AG04449 (cell line): Measurements from ENCODE around the gene PIK3AP1.

Experiments used
- CTCF ChIA-PET: fragments of 350-600 bp; formaldehyde crosslinking; extraction: SDS; loops from one replicate; lab custom pipeline; 2021; ENCODE audit warnings: antibody characterized with exemption; lab: Yijun Ruan, JAX
- POLR2A ChIA-PET: fragments of 400-600, 350-600 bp; formaldehyde crosslinking; extraction: SDS; loops from one replicate; lab custom pipeline; 2020; ENCODE audit warnings: antibody characterized with exemption, inconsistent platforms; lab: Yijun Ruan, JAX
- DNase-seq: peaks from one replicate; pipeline ENCODE4 v3.0.0-alpha.2; 2010; ENCODE audit warnings: low read depth, low spot score
- H3K4me3 ChIP-seq: 2 replicates; pipeline ENCODE4 v1.5.1; 2011; ENCODE audit warnings: low read depth, mild to moderate bottlenecking, control low read depth, low read length
- TF ChIP-seq, protein P1 (sequence below): IDR thresholded peaks from one replicate; pipeline ENCODE4 v1.5.1; 2011; ENCODE audit warnings: mild to moderate bottlenecking, moderate library complexity, low read length, control low read depth, inconsistent platforms; ENCODE audit not compliant: insufficient read depth; ENCODE audit errors: missing control alignments

Gene PIK3AP1

GRCh38 chr10:96687317-96688012 lies 32.8 kb downstream of the PIK3AP1 start:
- ChIA-PET POLR2A (no interaction called here), CTCF (no interaction called here)
- H3K4me3 ChIP-seq, result no peak overlapping the region
- no peak for DNase-seq
- TF ChIP-seq, protein P1, sequence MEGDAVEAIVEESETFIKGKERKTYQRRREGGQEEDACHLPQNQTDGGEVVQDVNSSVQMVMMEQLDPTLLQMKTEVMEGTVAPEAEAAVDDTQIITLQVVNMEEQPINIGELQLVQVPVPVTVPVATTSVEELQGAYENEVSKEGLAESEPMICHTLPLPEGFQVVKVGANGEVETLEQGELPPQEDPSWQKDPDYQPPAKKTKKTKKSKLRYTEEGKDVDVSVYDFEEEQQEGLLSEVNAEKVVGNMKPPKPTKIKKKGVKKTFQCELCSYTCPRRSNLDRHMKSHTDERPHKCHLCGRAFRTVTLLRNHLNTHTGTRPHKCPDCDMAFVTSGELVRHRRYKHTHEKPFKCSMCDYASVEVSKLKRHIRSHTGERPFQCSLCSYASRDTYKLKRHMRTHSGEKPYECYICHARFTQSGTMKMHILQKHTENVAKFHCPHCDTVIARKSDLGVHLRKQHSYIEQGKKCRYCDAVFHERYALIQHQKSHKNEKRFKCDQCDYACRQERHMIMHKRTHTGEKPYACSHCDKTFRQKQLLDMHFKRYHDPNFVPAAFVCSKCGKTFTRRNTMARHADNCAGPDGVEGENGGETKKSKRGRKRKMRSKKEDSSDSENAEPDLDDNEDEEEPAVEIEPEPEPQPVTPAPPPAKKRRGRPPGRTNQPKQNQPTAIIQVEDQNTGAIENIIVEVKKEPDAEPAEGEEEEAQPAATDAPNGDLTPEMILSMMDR, result no peak

DNA sequence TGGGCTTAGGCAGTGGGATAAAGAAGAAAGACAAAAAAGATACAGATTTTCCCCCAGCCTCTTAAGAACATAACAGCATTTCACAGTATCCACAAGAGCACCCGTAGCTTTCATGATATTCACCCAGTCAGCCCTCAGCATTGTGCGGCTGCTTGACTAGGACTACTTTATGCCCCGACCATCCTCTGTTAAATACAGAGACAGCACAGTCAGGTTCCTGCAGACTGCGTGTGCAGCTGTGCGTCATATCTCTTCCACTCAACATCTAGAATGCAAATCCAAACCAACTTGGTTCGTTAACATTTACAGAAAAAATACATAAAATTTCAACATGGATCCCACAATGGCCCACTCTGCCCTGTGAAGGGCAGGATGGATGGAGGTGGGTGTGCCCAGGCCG lies 33.8 kb downstream of the PIK3AP1 start:
- H3K4me3 ChIP-seq, result no peak overlapping the region
- POLR2A ChIA-PET, result no interaction called here
- CTCF ChIA-PET, result no interaction called here

GRCh38 chr10:96685306-96685705 lies 35.0 kb downstream of the PIK3AP1 start:
- ChIA-PET POLR2A (no interaction called here), CTCF (interaction anchor here (1.1 kb wide), 1 partner anchor 313 kb away, joined by 4 read pairs; no protein-coding TSS in a partner anchor)
- DNase-seq, result no peak

More for the DNA sequence above, 33.8 kb downstream of the PIK3AP1 start:
- DNase-seq, result no peak
- TF ChIP-seq, protein P1, result no peak

DNA sequence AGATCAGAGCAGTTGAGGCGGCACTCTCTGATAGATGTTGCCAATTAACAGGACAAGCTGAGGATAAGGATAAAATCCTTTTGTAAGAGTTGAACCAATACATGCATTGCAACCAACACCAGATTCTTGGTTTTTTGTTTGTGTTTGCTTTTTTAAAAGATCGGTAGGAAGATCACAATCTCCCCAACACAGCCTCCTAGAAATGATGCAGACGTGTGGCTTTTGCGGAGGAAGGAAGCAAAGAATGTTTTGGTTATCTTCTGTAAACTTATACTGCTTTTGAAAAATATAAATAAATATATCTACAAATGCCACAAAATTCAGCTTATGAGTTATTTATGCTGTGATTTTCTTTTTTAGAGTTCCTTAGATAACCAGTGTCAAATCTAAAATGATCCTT lies 35.5 kb downstream of the PIK3AP1 start:
- TF ChIP-seq, protein P1, result no peak
- POLR2A ChIA-PET, result no interaction called here
- CTCF ChIA-PET, result interaction anchor here (1.1 to 1.3 kb wide), 2 partner anchors 42 to 312 kb away, joined by 3 to 4 read pairs; no protein-coding TSS in a partner anchor

More at GRCh38 chr10:96685306-96685705, 35.0 kb downstream of the PIK3AP1 start:
- H3K4me3 ChIP-seq, result no peak overlapping the region
- TF ChIP-seq, protein P1, result no peak

GRCh38 chr10:96683710-96684109 lies 36.6 kb downstream of the PIK3AP1 start:
- CTCF ChIA-PET, result interaction anchor here (1.3 kb wide), 1 partner anchor 41 kb away, joined by 3 read pairs; no protein-coding TSS in a partner anchor
- POLR2A ChIA-PET, result no interaction called here
- no peak overlapping the region for H3K4me3 ChIP-seq
- TF ChIP-seq, protein P1, result no peak
- no peak for DNase-seq

More for the DNA sequence above, 35.5 kb downstream of the PIK3AP1 start:
- H3K4me3 ChIP-seq, result no peak overlapping the region
- no peak for DNase-seq

DNA sequence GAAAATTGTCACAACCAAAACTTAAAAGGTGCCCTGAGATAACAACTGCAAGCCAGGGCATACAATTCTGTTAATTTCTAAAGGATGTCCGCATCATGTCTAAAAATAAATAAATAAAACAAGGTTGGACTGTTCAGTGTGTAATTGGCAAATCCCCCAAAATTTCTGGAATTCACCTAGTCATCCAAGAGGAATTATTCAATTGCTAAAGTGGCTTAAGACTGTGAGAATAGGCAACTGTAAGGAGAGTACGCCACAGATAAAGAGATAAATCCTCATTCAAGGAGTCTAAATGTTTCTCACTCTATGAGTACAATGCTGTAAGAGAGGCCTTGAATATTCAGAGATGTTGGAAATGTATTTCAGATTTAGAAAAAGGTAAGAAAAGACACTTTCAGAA lies 37.2 kb downstream of the PIK3AP1 start:
- ChIA-PET CTCF (interaction anchor here (1.2 kb wide), 2 partner anchors 37 to 45 kb away, joined by 3 read pairs; no protein-coding TSS in a partner anchor), POLR2A (no interaction called here)
- peak; percentile 51 for DNase-seq
- TF ChIP-seq, protein P1, result no peak
- H3K4me3 ChIP-seq, result no peak overlapping the region
